Stimulated activated CD4-positive, alpha-beta T cell treated with anti-CD3 and anti-CD28 coated beads, Interleukin-4, amount 100 ng/mL, for 24 hours (primary cell): ENCODE results near the gene FGD3.

Experiments
- DNase-seq: peaks from one replicate; pipeline ENCODE4 v3.0.0-alpha.2; 2020

Gene FGD3

DNA sequence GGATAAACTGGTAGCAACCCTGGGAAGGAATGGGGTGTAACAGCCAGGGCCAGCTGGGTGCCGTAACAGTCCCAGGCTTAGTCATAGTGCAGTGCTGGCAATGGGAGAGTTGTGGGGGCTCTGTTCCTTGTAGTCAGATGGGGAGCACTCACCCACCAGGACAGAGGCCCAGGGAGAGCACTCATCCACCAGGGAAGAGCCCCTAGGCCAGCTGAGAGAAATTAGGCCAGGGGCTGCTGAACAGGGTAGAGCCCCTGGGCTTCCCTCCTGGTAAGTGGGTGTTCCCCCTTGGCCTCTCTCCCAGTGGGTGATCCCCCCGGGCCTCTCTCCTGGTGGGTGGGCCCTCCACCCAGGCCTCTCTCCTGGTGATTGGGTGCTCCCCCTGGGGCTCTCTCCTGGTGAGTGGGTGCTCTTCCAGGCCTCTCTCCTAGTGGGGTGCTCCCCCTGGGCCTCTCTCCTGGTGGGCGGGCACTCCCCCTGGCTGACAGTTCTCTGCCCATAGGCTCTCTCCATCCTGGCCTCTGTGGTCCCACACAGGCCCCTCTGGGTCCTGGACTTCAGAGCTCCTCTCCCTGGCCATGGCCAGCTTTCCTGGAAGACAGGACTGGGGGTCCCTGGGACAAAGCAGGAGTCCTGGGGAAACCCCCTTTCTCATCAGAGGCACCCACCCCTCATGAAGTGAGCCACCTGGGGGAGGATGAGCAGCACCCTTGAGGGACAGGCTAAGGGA, 13.4 kb downstream of the FGD3 start:
- no peak for DNase-seq

DNA sequence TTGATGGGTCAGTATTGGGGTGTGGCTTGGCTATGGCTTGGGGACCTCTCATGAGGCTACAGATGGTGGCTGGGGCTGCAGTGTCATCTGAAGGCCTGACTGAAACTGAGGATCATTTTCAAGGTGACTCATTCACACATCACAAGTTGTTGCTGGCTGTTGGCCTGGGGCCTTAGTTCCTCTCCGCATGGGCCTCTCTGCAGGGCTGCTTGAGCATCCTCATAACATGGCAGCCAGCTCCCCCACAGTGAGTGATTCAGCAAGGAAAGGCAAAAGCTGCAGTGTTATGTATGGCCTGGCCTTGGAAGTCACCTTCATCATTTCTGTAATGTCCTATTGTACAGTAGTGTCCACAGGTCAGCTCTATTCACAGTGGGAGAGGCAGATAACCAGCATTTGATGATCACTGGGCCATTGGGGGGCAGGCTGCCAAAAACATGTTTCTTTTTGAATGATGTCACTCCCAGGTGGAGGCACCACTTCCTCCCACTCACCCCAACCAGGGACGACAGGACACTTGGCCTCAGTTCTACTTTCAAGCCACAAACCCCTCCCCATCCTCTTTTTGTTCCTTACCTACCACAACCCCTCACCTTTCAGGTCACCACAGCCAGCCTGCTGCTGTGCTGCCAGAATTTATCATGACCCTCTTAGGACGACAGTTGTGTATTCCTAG, 14.4 kb downstream of the FGD3 start:
- peak; percentile 64 for DNase-seq

DNA sequence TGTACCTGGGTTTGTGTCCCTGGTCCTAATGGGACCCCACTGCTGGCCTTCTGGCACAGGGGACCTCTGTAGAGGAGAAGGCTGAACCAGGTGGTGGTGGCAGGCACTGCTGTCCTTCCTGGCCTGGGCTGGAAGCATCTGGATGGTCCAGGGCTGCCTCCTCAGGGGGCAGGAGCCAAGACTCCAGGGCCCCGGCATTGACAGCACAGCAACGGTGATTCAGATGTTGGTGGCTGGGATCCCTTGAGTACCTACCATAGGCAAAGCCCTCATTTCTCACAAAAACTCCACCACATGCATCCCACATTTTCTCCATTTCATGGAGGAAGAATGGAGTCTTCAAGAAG, 15.0 kb downstream of the FGD3 start:
- no peak for DNase-seq

DNA sequence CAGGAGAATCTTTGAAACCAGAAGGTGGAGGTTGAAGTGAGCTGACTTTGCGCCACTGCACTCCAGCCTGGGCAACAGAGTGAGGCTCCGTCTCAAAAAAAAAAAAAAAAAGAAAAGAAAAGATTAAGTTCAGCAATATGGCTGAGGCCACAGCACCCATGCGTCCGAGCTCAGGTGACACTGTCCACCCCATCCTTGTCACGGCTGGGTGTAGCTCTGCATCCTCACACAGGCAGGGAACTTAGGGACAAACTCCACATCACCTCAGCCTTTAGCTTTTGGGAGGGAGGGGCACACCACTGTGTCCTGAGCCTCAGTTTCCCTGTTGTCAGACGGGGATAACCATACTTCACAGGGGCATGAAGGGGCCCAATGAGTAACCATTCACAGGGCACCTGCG, 15.5 kb downstream of the FGD3 start:
- DNase-seq, result no peak

DNA sequence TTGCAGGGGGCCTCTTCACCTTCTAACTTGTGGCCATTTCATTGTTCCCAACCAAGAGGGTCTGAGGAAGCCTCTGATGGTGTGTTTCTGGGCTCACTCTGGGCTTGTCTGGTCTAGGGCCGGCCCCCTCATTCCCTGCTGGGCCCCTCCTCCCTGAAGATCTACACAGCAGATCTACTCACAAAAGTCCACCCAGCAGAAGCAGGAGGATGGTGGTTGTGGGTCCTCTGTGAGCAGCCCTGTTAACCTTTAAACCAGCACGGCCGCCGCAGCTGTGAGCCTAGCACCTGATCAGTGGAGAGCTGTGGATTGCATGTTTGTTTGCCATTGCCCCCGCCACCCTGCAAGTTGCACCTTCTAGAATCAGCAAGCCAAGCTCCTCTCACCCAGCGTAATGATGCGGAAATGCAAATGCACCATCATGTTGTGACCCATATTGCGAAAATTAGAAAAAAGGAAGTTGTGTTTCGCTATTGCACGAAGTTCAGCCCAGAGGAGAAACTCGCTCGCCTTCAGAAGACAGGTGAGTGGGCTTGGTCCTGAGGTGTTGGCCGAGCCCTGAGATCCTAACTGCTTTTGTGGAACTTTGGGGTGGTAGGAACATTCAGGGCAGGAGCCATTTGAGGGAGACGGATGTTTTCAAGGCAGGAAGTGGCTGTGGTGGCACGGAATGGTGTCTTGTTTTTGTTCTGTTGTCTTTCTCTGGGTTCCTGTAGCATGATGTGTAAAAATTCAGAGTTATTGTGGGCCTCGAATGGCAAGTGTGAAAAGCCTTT, 16.7 kb downstream of the FGD3 start:
- peak; percentile 74 for DNase-seq

DNA sequence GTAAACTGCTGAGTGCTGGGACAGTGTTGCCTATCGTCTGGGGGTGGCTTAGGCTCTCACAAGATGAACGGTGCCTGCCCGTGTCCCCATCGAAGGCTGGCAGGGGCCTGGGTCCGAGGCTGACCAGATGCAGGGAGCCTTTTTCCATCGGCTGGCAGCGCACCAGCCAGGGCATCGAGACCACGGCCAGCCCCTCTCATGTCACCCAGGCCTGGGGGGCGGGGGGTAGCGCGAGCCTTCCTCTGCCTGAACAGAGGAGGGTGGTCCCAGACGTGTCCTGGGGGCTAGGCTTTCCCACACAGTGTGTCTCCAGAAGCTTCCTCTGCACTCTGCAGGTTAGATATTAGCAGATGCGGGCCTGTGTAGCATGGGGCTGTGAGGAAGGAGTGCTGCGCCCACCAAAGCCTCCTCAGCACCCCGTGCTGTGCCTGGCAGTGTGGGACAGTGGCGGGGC, 17.3 kb downstream of the FGD3 start:
- no peak for DNase-seq

DNA sequence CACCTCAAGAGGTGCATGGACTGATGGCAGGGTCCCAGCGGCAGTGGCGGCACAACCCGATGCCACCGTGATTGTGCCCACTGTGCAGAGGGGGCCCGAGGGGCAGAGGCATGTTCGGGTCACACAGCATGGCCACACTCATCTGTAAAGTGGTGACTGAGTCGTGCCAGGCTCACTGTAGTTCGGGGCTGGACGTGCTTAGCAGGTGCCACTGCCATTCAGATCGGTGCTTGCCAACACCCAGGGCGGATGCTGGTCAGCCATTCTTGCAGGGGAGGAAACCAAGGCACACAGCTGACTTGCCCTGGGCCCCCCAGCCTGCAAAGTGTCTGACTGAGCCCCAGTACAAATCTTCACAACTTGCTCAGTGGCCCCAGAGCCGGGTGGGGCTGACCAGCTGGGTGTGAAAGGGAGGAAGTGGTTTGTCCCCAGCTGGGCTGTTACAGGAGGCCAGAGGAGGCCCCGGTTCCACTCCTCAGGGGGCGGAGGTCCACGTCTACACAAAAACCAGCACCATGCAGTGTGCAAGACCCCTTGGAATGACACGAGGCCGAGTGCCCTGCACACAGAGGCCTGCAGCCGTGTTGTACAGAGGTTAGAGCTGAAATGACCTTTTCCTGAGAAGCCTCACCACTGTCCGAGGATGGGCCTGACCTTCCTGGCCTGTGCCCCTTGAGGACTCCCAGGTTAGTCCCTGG, 17.9 kb downstream of the FGD3 start:
- peak; percentile 41 for DNase-seq

DNA sequence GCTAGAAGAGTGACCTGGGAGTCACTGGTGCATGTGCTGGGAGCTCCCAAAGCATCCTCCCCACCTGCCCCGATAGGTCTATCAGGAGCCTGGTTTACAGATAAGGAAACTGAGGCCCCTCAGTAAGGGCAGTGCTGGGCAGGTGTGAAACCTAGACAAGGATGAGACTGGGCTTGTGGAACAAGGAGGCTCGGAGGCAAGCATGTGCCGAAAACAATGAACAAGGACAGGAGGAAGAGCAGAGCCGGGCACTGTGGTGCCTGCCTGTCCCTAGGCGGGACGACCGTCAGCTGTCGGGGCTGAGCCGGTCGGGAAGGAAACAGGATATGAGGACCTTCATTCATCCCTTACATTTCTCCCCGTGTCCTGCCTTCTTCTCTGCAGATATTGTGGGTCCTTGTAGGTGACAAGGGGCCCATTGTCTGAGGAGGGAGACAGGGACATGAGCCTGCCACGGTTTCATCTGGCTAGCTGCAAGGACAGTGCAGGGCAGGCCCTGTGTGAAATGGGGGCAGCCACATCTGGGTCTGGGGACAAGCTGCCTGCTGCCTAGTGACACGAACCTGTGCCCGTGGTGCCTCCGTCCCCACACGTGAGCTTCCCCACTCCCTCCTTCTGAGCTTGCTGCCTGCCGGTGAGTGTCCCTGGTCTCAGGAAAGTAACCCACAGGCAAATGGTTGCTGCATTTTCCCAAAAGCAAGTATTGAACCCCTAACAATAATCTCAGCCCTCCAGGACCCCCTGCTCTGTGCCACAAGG, 18.6 kb downstream of the FGD3 start:
- no peak for DNase-seq

DNA sequence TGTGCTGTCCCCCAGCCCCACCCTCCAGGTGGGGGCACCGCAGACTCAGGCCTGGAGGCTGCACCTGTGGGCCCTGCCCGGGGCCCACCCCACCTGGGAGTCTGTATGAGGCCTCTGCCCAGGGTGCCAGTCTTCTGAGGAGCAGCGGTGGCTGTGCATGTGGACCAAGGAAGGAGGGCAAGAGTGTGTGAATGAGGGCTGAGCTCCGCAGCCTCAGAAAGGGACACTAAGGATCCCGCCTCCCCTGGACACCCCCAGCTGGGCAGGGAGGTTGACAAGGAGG, 19.1 kb downstream of the FGD3 start:
- DNase-seq, result no peak

DNA sequence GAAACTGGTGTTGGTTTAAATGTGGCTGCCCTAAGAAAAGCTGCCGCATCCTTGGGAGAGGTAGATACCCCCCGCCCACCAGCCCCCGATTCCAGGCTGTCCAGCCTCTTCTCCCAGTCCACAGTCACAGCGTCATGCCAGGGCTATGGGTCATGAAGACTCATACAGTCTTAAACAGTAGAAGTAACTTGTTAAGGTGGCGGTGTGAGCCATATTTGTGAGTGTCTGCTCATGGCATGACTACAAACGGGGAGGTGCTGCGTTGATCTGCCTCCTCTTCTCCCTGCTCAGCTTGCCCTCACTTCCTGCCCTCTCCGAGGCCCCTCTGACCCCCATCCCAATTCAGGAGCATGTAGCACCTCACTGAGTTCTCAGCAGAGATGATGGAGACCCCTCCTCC, 20.8 kb downstream of the FGD3 start:
- DNase-seq, result peak; percentile 24

DNA sequence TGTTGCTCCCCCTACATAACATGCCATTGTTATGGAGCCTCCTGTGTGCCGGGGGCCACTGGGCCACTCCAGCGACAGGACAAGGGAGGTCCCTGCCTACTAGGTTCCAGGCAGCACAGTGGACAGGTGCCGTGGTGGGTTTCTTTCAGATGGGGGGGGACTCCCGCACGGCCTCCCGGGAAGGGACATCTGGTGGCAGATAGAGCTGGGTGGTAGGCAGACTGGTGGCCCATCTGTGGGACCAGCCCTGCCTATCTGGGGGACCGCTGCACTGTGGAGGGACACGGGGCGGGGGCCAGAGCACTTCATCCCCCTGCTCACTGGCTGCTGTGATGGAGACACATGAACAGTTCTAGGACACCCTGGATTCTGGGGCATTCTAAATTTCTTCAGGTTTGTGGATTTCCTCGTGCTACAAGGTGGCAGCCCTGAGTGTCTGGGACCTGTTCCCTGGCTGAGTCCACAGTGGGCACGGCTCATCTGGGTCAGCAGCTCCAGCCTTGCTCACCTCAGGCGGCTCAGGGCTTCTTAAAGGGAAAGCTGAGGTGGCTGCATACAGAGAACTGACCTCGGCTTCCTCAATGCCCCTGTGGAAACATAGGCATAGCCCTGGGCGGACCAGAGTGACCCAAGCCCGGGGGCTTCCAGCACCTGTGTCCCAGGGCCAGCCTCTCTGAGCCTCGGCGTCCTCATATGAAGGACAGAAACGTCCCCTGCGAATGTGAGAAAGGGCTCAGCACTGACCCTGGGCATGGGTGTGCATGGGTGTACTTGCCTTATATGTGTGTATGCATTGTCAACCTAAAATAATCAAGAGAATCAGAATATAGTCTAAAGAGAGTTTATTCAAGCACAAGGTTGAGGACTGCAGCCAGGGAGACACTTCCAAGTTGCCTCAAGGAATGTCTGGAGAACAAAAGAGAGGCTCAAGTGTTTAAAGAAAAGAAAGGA, 22.5 kb downstream of the FGD3 start:
- DNase-seq, result no peak

DNA sequence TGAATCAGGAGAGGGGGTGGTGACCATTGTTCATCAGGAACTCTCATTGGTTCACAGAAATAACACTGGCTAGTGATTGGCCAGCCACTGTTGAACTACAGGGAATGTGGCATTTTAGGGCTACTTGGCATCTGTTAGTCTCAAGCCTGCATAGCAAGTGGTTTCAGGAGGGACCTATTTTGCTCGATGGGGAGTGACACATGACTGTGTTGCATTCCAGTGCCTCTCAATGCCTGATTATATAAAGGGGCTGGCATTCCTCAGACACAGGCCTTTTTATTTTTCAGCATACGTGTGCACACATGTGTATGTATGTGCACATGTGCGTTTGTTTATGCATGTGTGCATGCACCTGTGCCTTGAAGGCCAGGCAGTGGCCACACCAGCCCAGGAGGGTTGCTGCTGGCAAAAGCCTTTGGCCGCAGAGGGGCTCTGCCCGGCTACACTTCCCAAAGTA, 23.2 kb downstream of the FGD3 start:
- peak; percentile 40 for DNase-seq

DNA sequence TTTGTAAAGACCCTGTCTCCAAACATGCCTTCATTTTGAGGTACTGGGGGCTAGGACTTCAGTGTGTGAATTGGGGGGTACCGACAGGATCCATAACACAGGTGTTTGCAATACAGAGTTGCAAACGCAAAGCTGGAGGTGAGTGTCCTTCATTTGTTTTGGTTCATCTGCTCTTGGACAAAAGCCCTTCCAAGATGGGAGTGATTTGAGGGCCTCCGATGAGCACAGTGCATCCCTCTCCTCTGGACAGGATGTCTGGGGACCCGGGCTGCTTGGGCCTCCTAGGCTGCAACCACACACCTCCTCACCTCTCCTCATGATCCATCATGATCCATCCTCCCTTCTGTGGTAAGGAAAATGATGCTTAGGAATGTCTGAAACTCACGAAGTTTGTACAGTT, 23.8 kb downstream of the FGD3 start:
- peak; percentile 2 for DNase-seq

DNA sequence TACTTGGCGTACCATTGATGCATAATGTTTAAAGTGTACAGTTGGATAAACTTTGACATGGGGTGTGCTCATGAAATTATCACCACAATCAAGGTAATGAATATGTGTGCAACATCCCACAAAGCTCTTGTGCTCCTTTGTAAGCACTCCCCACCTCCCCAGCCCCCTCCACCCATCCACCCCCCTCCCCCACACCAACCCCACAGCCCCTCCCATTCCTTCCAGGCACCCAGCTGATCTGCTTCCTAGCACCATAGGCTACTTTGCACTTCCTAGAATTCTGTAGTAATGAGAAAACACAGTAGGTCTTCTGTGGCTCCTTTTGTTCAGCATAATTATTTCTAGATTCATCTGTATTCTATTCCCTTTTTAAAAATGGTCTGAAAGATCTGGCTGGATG, 24.5 kb downstream of the FGD3 start:
- DNase-seq, result no peak

DNA sequence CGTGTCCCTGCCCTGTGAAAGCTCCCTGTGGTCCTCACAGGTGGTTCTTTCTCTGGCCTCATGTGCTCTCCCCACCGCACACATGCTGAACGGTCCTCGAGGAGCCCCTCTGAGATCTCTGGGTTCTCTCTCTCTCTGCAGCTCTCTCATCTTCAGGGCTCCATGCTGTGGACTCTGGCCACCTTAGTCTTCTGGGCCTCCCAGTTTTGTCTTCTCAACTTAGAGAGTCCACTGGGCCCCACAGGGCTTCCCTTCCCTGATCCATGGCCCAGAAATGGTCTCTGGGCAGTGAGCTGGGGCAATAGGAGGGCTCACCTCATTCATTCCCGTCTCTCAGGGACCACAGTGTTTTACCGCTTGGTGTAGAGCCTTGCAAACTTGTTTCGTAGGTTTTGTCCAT, 26.4 kb downstream of the FGD3 start:
- DNase-seq, result peak; percentile 2

DNA sequence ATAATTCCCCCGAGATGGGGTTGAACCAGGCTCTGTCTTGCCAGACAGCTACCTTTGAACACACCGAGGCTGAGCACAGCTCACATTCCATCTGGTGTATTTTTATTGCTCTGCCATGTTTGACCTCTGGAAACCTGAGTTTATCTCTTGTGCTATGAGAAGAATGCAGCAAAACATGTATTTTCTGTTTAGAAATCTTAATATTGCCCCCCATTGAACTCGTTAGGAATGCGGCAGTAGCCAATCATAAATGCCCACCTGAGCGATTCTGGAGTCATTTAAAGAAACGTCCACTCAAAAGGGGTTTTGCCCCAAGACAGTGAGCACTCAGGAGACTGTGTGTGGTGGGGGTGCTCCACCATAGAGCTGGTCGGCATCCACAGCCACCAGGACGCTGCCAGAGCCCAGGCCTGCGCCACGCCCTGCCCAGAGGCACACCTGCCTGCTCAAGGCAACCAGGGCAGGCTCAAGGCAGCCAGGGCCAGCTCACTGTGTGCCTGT, 26.9 kb downstream of the FGD3 start:
- no peak for DNase-seq

DNA sequence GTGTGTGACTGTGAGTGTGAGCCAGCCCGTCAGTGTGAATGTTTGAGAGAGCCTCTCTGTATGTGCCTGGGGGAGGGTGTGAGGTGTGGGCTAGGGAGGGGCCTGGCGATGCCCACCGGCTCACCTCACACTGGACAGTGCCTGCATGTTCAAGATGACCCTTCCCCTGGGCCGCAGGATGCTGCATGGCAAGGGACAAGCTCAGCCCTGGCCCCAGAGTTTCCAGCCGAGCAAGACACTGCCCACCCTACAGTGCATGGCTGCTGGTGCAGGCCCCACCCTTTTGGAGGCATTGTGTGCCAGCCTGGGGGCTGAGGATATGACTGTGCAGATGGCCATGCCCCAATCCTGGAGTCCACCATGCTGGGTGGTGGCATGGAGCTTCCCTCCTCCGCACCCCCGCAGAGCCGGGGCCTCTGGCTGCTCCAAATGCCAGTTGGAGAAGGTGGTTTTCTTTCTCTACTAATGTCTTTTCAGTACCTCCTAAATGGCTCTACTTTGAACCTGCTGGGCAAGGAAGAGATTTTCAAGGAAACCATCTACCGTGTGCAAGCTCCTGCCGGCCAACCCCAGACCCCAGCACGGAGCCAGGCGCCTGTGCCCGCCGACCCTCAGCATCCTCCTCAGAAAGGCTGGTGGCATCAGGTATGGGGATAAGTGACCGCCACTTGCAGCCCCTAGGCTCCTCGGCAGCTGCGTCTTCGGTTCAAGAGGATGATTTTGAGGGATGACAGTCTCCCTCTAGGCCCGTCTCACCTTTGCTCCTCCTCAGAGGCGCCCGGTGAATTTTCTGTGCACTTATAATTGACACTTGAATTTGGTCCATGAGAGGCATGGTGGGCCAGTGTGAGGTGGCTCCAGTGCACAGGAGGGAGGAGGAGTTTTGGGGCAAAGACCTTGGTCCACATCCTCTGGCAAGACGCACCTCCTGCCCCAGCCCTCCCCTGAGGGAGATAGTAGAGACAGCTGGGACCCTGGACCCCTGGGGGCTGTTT, 27.7 kb downstream of the FGD3 start:
- DNase-seq, result peak; percentile 3

DNA sequence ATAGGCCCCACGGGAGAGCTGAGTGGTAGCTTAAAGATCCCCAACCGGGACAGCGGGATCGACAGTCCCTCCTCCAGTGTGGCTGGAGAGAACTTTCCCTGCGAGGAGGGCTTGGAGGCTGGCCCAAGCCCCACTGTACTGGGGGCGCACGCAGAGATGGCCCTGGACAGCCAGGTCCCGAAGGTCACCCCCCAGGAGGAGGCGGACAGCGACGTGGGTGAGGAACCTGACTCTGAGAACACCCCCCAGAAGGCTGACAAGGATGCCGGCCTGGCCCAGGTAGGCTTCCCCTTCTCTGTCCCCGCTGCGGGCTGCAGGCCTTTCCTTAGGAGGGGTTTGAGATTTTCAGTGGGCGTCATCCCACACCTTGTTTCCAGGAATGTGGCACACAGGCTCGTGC, 29.1 kb downstream of the FGD3 start:
- DNase-seq, result no peak

DNA sequence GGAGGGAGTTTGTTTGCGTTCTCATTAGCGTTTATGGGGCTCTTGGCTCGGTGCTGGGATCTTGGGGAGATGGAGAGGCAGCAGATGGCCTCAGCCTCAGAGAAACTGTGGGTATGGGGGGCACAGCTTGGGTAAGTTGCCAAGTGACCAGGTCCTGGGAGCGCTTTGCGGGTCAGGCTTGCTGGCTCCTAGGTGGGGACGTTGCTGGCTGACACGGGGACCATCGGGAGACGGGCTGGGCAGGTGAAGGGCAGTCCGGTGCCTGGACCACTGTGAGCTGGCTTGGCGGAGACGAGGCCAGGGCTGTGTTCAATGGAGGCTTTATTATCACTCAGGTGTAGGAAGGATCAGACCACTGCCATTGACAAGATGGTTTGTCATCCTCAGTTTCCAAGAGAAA, 30.0 kb downstream of the FGD3 start:
- DNase-seq, result no peak

DNA sequence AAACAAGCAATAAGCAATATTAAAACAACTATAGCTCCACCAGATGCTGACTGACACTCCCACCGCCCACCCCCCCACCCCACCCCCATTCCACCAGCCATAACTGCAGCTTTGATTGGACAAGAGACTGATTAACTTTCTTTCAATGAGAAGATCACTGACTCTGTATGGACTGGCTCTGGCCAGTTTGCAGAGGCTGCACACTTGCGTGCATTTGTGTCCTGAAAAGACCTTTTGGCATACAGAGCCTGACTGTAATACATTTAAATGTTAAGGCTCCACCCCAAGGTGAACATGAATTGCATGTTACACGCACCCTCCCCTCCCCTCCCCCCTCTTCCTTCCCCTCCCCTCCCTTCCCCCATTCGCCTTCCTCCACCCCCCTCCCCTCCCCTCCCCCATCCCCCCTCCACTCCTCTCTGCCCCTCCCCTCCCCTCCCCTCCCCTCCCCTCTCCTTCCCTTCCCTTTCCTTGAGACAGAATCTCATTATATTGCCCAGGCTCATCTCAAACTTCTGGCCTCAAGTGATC, 31.1 kb downstream of the FGD3 start:
- DNase-seq, result no peak
